ENCODE results near the gene RHBDL1.
A peak's percentile ranks its signal among the peaks of the same experiment; 100 is the strongest.

The RHBDL1 gene

GRCh38 chr16:637081-638018 is 38.1 kb upstream of the RHBDL1 start:
- DNase-seq: peak; percentile 92

- DNase-seq: no peak
Observed at GRCh38 chr16:638034-638543, 37.4 kb upstream of the RHBDL1 start.

- no peak for DNase-seq
Observed at GRCh38 chr16:638836-639235, 36.6 kb upstream of the RHBDL1 start.

DNA sequence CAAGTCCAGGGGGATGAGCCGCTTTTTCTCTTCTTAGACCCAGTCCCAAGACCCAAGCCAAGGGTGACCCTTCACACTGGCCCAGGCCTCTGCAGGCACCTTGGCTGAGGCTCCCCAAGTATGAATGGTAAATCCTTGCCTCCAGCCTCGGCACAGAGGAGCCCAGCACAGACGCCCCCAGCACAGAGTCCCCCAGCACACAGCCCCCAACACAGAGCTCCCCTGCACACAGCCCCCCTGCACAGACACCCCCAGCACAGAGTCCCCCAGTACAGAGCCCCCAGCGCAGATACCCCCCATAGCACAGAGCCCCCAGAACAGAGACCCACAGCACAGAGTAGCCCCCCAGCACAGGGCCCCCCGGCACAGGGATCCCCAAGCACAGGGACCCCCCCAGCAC is 34.9 kb upstream of the RHBDL1 start:
- no peak for DNase-seq

DNA sequence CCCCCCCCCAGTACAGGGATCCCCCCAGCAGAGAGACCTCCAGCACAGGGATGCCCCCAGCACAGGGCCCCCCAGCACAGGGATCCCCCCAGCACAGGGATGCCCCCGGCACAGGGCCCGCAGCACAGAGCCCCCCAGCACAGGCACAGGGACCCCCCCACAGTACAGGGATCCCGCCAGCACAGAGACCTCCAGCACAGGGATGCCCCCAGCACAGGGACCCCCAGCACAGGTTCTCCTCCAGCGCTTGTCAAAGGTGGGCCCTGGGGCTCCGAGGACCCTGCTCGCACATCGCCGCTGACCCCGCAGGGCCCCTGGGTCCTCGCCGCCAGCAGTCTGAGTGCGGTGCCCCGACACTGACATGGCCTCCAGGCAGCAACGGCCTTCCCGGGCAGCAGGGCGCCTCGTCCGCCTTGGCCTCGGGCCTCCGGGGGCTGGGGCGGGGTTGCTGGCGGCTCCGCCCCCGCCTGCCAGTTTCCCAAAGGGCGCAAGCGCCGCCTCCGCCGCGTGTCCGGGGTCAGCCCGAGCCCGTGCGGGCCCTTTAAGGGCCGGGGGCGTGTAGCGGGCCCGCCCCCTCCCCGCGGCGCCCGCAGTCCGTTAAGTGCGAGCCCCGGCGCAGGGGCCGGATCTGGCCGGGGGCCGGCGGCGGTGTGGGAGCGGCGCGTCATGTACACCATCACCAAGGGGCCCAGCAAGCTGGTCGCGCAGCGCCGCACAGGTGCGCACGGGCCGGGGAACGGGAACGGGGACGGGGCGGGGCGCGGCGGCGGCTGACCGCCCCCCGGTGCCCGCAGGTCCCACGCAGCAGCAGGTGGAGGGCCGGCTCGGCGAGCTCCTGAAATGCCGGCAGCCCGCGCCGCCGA is 33.9 kb upstream of the RHBDL1 start, which contains the start of gene MCRIP2:
Gene MCRIP2 (plus strand): TSS at position 503 of the 863 bp plus-strand sequence. CDS start 164 bp downstream, at position 667.
- peak; percentile 84 for DNase-seq

- DNase-seq: peak; percentile 44
Observed at GRCh38 chr16:642189-643049, 33.1 kb upstream of the RHBDL1 start.

DNA sequence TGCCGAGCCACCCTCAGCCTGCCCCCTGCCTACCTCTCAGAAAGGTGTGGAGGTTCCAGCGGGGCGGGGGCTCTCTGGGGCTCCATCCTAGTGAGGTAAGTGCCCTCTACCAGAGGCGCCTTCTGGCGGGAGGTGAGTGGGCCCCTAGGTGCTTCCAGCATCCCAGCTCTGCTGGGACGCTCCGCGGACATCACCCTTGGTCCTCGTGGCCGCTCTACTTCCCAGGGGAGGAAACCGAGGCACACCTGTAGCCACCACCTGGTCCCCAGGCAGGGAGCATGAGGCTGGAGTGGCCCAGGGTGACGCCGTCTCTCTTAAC is 32.5 kb upstream of the RHBDL1 start:
- no peak for DNase-seq

DNA sequence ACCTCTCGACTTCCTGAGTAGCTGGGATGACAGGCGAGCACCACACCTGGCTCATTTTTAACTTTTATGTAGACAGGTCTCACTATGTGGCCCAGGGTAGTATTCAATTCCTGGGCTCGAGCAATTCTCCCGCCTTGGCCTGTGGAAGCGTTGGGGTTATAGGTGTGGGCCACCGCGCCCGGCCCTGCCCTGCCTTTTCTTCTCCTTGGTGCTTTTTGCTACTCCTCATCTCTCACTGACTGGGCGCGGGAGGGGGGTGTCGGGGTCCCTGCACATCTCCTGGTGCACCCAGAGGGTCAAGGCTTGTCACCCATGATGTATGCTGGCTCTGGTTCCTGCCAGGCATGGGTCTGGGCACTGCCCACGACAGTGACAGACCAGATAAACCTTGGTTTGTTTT is 30.9 kb upstream of the RHBDL1 start:
- no peak for DNase-seq

DNA sequence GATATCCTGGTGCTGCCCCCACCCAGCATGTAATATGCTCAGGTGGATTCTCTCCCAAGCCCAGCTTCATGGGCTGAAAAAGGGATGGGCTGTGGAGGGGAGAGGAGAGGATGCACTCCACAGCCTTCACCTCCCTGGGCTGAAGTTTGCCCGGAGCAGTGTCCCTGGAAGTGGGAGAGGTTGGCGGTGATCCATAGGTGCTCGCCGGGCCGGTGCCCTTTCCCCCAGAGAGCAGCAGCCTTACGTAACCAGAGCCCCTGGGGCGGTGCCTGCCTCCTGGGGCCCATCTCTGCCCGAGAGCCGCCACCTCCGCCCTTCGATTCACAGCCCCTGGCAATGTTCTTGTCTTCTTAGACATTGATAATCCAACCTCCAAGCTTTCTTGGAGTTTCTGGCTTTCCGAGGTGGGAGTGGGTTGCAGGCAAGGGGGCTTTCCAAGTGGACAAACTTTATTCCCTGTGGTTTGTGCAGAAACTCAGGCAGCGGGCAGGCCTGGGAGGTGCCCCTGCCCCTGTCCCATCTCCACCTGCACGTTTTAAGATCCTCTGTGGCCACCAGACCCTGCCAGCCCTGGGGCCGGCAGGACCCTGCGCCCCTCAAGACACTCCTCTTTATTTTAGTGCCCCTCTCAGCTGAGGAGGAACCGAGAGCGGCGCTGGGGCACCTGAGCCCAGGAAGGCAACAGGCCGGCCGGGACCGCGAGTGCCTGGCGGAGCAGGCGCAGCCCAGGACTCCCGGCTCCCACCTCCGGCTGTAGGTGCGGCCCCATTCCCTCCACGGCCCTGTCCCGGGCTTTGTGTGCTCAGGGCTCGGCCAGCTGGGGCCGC is 29.4 kb upstream of the RHBDL1 start:
- DNase-seq: no peak

- no peak for DNase-seq
Observed at GRCh38 chr16:646679-647172, 28.7 kb upstream of the RHBDL1 start.

DNA sequence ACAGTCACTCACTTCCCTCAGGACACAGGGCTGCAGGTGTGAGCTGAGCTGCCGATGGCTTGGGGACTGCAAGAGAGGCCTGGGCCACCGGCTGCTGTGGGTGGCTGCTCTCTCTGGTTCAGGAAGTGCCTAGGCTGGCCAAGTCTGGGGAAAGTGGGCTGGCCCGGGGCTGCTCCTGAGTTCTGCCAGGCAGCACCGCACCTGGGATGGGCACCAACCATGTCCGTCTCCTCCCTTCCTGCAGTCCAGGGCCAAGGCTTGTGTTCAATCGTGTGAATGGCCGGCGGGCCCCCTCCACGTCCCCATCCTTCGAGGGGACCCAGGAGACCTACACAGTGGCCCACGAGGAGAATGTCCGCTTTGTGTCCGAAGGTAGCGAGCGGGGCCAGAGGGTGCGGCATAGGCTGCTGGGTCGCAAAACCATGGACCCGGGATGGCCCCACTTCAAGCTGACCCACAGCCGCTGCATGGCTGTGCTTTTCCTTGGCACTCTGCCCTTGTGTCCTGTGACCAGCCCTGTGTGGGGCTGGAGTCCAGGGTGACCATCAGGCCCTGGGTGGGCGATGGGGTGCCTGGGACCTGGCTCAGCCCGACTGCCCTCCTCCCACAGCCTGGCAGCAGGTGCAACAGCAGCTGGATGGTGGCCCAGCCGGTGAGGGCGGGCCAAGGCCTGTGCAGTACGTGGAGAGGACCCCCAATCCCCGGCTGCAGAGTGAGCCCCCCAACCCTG is 28.1 kb upstream of the RHBDL1 start:
- DNase-seq: no peak

DNA sequence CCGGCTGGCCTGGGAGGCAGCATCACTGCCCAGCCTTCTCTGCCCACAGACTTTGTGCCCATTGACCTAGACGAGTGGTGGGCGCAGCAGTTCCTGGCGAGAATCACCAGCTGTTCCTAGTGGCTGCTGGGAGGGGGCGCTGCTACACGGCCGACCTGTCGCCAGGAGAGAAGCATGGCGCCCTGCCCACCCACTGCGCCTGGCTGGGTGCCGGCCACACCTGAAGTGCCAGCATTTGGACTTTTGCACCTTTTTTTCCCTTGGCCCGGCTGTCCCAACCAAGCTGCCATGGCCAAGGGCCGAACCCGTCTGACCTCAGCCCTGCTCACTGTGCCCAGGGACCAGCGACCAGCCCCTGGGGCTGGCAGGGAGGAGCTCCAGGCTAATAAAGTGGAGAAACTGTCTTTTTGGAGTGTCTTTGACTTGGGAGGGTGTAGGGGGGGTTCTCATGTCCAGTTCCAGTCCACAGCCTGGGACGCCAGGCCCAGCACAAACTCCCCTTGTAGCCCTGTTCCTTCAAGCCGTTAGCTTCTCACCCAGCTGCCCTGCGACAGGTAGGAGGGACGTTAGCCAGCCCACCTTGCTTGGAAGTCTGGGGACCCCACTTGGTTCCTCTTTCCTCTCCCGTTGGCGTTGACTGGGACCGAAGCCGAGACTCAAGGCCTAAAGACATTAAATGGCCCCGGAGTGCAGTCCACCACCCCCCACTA is 27.2 kb upstream of the RHBDL1 start:
- DNase-seq: peak; percentile 70

DNA sequence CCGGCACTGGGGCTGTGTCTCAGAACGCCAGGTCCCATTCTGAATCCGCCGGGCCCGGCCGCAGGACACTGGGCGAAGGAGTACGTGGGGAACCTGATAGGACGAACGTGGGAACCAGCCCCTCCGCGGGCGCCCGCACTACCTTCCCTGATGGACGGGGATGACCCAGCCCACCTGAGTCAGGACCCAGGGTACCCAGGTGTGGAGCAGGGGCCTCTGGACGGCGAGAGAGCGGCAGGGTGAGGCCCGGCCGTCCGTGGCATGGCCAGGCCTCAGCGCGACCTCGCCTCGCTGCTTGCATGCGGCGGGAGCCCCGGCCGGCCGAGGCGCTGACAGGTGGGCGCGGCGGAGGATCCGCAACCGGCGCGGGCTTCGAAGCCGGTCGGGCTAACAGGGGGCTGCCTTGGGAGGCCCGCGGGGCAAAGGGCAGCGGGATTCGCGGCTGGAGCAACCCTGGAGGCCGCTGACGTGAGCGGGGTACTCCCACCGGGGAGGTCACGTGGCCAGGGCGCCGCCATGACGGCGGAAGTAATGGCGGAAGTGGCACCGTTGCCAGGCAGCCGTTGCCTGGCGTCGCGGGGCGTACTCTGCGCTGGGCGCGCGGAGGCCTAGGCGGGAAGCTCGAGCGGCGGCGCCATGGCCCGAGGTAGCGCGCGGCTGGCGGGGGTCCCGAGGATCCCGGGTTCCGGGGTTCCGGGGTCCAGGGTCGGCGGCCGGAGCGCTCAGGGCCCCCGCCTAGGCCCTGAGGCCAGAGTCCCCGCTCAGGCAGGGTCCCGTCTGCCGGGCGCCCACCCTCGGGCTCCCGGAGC is 26.5 kb upstream of the RHBDL1 start, which contains the start of gene WDR90:
Gene WDR90 (plus strand): TSS at position 585 of the 809 bp plus-strand sequence. CDS start 52 bp downstream, at position 637.
- peak; percentile 96 for DNase-seq

DNA sequence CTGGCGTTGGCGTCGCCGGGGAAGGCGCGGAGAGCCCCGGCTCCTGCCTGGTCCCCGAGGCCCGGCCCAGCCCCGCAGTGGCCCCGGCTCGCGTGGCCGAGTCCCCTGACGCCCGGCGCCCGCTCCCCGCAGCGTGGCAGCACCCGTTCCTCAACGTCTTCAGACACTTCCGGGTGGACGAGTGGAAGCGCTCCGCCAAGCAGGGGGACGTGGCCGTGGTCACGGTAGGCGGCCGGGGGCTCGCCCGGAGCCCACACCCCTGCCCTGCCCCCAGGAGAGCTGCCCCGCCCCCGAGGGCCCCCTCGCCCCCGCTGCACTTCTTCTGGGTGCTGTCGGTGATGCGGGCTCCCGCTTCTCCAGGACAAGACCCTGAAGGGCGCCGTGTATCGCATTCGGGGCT is 25.8 kb upstream of the RHBDL1 start:
- peak; percentile 30 for DNase-seq

GRCh38 chr16:651844-652243 is 23.6 kb upstream of the RHBDL1 start:
- DNase-seq: no peak

DNA sequence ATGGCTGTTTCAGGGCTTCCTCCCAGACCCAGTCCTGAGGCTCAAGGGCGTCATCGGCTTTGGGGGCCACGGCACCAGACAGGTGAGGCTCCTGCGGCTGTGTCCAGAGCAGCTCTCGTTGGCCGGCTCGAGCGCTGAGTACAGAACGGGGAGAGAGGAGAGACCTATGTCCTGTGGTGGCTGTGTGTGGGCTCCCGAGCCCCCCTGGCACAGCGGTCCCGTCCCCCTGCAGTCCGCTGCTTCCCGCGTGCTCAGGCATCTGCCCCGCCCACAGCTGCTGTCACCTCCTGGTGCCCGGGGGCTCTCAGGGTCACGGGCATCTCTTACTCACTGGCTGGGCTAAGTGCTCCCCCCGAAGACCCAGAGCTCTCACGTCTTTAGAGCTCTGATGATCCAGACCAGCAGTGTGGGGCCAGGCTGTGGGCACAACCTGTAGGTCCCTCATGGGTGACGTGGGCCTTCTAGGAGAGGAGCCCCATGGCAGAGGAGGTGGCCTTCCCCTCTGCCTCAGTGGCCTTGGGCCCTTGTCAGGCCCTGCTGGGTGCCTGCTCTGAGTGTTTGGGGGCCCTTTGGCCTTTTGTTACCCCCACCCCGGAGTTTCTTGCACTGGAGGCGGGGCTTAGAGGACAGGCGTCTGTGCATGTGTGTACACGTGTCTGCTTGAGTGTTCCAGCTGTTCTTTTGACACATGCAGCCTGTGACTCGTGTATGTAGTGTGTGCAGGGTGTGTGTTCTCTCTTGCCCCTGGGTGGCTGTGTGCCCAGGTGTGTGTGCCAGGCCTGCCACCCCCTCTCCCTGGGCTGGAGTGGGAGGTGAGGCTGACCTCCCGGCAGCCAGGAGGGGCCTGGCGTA is 22.8 kb upstream of the RHBDL1 start:
- DNase-seq: no peak

DNA sequence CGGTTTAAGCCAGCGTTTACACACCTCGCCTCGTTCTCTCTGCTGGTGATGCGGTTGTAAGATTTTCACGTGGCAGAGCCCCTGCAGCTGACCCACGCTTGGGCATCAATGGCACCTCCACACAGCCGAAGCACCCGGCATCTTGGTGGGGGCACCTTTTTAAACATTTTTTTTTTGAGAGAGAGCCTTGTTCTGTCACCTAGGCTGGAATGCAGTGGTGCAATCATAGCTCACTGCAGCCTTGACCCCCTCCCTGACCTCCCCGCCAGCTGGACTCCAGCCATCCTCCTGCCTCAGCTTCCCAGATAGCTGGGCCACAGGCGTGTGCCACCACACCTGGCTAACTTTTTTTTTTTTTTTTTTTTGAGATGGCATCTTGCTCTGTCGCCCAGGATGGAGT is 21.4 kb upstream of the RHBDL1 start:
- no peak for DNase-seq

DNA sequence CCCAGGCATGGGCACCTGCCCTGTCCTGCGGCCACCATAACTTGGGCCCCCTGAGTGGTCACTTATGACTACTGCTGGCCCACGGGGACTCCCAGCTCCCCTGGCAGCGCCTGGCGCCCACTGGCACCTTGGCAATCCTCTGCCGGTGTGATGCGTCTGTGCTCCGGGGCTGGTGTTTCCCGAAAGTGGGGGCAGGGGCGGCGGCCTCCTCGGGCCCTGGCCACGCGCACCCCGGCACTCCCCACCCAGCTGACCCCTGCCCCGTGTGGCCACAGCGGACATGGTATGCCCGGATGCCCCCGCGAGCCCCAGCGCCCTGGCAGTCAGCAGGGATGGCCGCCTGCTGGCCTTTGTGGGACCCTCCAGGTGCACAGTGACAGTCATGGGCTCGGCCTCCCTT is 18.0 kb upstream of the RHBDL1 start:
- no peak for DNase-seq

Data from activated CD4-positive, alpha-beta T cell treated with anti-CD3 and anti-CD28 coated beads, Interleukin-2, amount 50 U/mL, for 16 hours (primary cell).